Esophagus muscularis mucosa (tissue), 4 donors: Measurements from ENCODE around the gene RTRAF. TPM values are rescaled to one million over a fixed set of nuclear protein-coding genes. Genes with fewer than 3 reads are reported as not detected.
A peak's percentile ranks its signal among the peaks of the same experiment; 100 is the strongest.

Source experiments
- DNase-seq: peaks from one replicate; pipeline ENCODE4 v3.0.0-alpha.2; 2017; ENCODE audit errors: extremely low spot score
- H3K27ac ChIP-seq, 4 donors: fragments of 200-600 bp; sonication (generic); replicated peaks in 1 of 4; 1 replicate in 3 of 4; 2 replicates in 1 of 4; pipeline ENCODE4 v1.5.1; 2016 to 2019; ENCODE audit warnings: mild to moderate bottlenecking in 1 of 4
- H3K27me3 ChIP-seq, 4 donors: fragments of 200-600 bp; sonication (generic); one replicate each; pipeline versions ENCODE4 v1.5.1 to v1.6.0; 2016 to 2019
- H3K36me3 ChIP-seq, 4 donors: fragments of 200-600 bp; sonication (generic); one replicate each; pipeline ENCODE4 v1.5.1; 2016 to 2019
- H3K4me1 ChIP-seq, 4 donors: fragments of 200-600 bp; sonication (generic); one replicate each; pipeline ENCODE4 v1.5.1; 2016 to 2019
- H3K4me3 ChIP-seq, 4 donors: fragments of 200-600 bp; sonication (generic); 1 replicate in 2 of 4; 2 replicates in 2 of 4; pipeline ENCODE4 v1.5.1; 2016 to 2019; ENCODE audit warnings: mild to moderate bottlenecking in 4 of 4, moderate library complexity in 1 of 4
- H3K9me3 ChIP-seq, 4 donors: fragments of 200-600 bp; sonication (generic); 1 replicate in 3 of 4; 2 replicates in 1 of 4; pipeline ENCODE4 v1.5.1; 2016 to 2019
- EP300 ChIP-seq: sonication (generic); formaldehyde crosslinking; IDR thresholded peaks from one replicate; pipeline ENCODE4 v1.6.1; 2017; ENCODE audit warnings: antibody characterized with exemption
- POLR2A ChIP-seq: fragments of 450-650 bp; IDR thresholded peaks from one replicate; pipeline ENCODE4 v1.6.1; 2017; ENCODE audit warnings: antibody characterized with exemption, moderate library complexity, mild to moderate bottlenecking, low read depth
- POLR2AphosphoS5 ChIP-seq, 2 donors: sonication (generic); formaldehyde crosslinking; IDR thresholded peaks; one replicate each; pipeline ENCODE4 v1.6.1; 2017; ENCODE audit warnings: antibody characterized with exemption in 2 of 2
- WGBS: methylation state at CpG from one replicate; pipeline ENCODE4 v1.1.5; 2018; 5-methylcytosine and 5-hydroxymethylcytosine counted together
- intact Hi-C: fragments of 100-400 bp; cut with DNase I; formaldehyde crosslinking; loops from one replicate; pipeline ENCODE4 v1.15.1; 2023
- total RNA-seq, 4 donors: library from RNA; depleted of rRNA; stranded (reverse); fragments of >200 nt; gene quantifications; one replicate each; pipeline versions ENCODE4 v1.1.0 to v1.2.1, GENCODE V29; 2016
- TF ChIP-seq, protein P1 (sequence below), 3 experiments: fragments of 200-600 bp in 2 of 3; fragments of 450-650 bp in 1 of 3; sonication (generic) in 2 of 3; IDR thresholded peaks; one replicate each; pipeline ENCODE4 v1.5.1; 2017 to 2019; ENCODE audit warnings: antibody characterized with exemption in 3 of 3, mild to moderate bottlenecking in 2 of 3, moderate library complexity in 1 of 3

The RTRAF gene
- total RNA-seq, 4 donors from 2014 or later, result 66.4 to 122 (median 70.1) TPM

DNA sequence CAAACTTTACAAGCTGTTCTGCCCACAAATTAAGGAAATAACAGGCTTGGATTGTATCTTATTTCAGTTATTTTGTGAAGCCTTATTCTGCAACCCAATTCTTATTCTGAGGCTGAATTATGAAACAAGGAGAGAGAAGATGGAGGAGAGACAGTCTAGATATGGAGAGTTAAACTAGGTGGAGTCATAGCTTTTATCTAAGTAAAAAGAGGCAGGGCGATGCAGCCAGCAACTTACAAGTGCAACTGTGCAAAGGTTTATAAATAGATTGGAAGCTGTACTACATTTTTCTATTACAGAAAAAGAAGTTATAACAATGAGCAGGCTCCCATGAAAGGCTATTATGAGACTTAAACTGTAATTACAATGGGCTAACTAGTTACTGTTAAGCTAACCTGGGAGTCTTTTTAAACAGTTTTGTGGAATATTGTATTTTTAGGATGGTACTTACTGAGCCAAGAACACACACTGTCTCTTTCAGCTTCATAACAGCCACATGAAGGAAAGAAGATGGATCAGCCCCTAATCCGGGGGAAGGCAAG is 57.1 kb downstream of the RTRAF start:
- Histone ChIP-seq H3K36me3 (peaks cover 4 to 7% (median 7%) of the 10 kb centered on the region in 4 donors), H3K27ac (peak overlapping the region; percentile 82 to 92 (median 84)), H3K27me3 (no peaks in the 10 kb centered on the region), H3K9me3 (no peaks in the 10 kb centered on the region), H3K4me1 (peaks cover 83 to 99% (median 96%) of the 10 kb centered on the region in 4 donors), H3K4me3 (no peak overlapping the region)
- intact Hi-C loops, result no loop called here
- 33% methylated on average over 2 of the region's 2 CpGs for WGBS
- TF ChIP-seq EP300 (no peak), POLR2A (no peak), POLR2AphosphoS5 (IDR thresholded peaks at IDR 0.05) (no peak)
- TF ChIP-seq, protein P1, sequence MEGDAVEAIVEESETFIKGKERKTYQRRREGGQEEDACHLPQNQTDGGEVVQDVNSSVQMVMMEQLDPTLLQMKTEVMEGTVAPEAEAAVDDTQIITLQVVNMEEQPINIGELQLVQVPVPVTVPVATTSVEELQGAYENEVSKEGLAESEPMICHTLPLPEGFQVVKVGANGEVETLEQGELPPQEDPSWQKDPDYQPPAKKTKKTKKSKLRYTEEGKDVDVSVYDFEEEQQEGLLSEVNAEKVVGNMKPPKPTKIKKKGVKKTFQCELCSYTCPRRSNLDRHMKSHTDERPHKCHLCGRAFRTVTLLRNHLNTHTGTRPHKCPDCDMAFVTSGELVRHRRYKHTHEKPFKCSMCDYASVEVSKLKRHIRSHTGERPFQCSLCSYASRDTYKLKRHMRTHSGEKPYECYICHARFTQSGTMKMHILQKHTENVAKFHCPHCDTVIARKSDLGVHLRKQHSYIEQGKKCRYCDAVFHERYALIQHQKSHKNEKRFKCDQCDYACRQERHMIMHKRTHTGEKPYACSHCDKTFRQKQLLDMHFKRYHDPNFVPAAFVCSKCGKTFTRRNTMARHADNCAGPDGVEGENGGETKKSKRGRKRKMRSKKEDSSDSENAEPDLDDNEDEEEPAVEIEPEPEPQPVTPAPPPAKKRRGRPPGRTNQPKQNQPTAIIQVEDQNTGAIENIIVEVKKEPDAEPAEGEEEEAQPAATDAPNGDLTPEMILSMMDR (IDR thresholded peaks at IDR 0.05), result no peak
- no peak for DNase-seq

DNA sequence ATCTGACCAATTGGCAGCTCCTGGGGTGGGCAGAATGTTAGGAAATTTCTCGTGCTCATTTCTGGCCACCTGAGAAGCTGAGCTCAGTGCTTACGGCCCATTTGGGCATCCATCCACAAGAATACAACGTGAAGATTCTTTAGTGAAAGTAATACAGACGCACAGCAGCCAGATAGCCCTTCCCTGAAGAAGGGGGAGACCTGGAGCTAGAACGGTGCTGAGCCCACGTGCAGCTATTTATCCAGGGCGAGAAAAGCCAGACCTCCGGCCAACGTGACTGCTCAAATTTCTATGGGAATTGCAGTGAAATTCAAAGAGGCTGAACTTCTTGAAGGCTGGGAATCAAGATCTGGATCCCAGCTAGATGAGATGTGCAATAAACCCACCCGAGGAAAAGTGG is 58.8 kb downstream of the RTRAF start:
- Histone ChIP-seq H3K36me3 (peaks cover 0 to 1% (median 0%) of the 10 kb centered on the region in 4 donors), H3K27me3 (no peaks in the 10 kb centered on the region), H3K4me1 (peaks cover 93 to 100% (median 99%) of the 10 kb centered on the region in 4 donors), H3K9me3 (no peaks in the 10 kb centered on the region), H3K4me3 (no peak overlapping the region), H3K27ac (peak overlapping the region; percentile 82 to 92 (median 84))
- 70% methylated on average over 10 of the region's 10 CpGs for WGBS
- TF ChIP-seq, protein P1 (IDR thresholded peaks at IDR 0.05), result no peak
- TF ChIP-seq POLR2AphosphoS5 (IDR thresholded peaks at IDR 0.05) (peak; percentile 33 to 63), EP300 (no peak)
- intact Hi-C loops, result no loop called here
- DNase-seq, result peak; percentile 68

DNA sequence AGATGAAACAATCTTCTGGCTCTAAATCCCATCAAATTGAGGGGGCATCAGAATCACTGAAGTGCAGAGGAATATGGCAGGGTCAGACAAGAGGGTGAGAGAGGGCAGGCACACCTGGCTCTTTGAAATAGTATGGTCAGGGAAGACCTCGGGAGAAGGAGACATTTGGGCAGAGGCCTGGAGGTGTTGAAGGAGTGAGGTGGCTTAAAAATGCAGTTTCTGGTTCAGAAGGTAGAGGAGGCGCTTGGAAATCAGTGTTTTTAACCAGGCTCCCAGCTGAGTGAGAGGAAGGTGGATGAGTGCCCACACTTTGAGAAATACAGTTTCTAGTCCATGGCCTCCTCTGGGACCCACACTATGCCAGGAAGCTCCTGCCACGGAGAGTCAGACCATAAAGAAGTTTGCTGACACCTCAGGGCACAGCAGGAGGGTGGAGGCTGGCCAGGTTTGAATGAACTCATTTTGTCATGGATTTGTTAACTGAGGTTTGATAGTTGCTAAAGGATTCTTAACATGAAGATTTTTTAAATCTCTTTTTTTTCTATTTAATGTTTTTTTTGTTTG is 59.4 kb downstream of the RTRAF start:
- peaks cover 0 to 7% (median 2%) of the 10 kb centered on the region in 4 donors for H3K36me3 ChIP-seq
- TF ChIP-seq POLR2AphosphoS5 (IDR thresholded peaks at IDR 0.05) (no peak), POLR2A (no peak), EP300 (no peak)
- TF ChIP-seq, protein P1 (IDR thresholded peaks at IDR 0.05), result no peak
- peaks cover 93 to 100% (median 99%) of the 10 kb centered on the region in 4 donors for H3K4me1 ChIP-seq
- DNase-seq, result peak; percentile 91
- WGBS, result 49% methylated on average over 3 of the region's 3 CpGs
- peak overlapping the region; percentile 82 to 92 (median 84) for H3K27ac ChIP-seq
- no peak overlapping the region for H3K4me3 ChIP-seq
- intact Hi-C loops, result no loop called here
- no peaks in the 10 kb centered on the region for H3K27me3 ChIP-seq
- H3K9me3 ChIP-seq, result no peaks in the 10 kb centered on the region

DNA sequence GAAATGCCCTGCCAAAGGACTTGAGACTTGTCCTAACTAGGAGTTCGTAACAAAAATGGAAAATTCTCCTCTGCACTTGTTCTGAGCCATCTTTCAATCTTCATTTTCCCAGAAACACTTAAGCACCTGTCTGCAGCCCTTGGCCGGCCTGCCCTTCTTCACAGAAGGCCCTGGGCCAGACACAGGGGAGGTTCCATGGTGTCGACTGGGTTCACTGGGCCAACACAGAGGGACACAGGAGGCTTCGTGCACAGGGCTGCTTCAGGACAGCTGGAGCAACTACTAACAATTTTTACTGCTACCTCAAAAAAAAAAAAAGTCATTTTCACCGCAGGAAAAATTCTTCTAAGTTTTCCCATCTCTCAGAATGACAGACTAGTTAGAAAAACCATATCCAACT is 59.9 kb downstream of the RTRAF start:
- TF ChIP-seq EP300 (no peak), POLR2AphosphoS5 (IDR thresholded peaks at IDR 0.05) (no peak), POLR2A (no peak)
- TF ChIP-seq, protein P1 (IDR thresholded peaks at IDR 0.05), result no peak
- intact Hi-C loops, result no loop called here
- 47% methylated on average over 5 of the region's 5 CpGs for WGBS
- peak overlapping the region; percentile 82 to 92 (median 84) for H3K27ac ChIP-seq
- no peaks in the 10 kb centered on the region for H3K9me3 ChIP-seq
- H3K36me3 ChIP-seq, result peaks cover 0 to 9% (median 3%) of the 10 kb centered on the region in 4 donors
- DNase-seq, result peak; percentile 87
- H3K4me1 ChIP-seq, result peaks cover 94 to 100% (median 100%) of the 10 kb centered on the region in 4 donors
- no peaks in the 10 kb centered on the region for H3K27me3 ChIP-seq
- H3K4me3 ChIP-seq, result no peak overlapping the region
